GM21825 (cell line): ENCODE measurements around the gene IL1RL1.

Experiments used
- ATAC-seq: cut with Tn5 transposase; IDR thresholded peaks from one replicate; pipeline ENCODE4 v1.9.1; 2021; ENCODE audit warnings: mild to moderate bottlenecking, moderate library complexity; ENCODE audit not compliant: unreplicated experiment

IL1RL1 gene

DNA sequence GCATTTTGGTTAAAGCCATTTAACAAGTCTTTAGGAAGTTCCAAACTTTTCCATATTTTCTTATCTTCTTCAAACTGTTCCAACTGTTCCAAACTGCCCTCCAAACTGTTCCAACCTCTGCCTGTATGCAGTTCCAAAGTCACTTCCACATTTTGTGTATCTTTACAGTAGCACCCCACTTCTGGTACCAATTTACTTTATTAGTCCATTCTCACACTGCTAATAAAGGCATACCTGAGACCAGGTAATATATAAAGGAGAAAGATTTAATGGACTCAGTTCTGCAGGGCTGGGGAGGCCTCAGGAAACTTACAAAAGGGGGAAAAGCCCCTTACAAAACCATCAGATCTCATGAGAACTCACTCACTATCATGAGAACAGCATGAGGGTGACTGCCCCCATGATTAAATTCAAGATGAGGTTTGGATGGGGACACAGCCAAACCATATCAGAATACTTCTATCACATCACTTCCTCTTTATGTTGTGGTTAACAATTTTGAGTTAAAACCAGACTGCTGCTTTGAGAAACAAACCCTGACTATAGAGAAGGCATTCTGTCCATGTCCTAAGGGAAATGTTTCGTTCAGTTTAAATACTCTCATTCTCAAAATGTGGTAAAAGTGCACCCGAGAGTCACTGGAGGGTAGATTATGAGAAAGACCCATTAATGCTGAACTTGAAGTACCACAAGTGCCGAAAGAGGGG lies 55.2 kb downstream of the IL1RL1 start:
- ATAC-seq: peak; percentile 65

DNA sequence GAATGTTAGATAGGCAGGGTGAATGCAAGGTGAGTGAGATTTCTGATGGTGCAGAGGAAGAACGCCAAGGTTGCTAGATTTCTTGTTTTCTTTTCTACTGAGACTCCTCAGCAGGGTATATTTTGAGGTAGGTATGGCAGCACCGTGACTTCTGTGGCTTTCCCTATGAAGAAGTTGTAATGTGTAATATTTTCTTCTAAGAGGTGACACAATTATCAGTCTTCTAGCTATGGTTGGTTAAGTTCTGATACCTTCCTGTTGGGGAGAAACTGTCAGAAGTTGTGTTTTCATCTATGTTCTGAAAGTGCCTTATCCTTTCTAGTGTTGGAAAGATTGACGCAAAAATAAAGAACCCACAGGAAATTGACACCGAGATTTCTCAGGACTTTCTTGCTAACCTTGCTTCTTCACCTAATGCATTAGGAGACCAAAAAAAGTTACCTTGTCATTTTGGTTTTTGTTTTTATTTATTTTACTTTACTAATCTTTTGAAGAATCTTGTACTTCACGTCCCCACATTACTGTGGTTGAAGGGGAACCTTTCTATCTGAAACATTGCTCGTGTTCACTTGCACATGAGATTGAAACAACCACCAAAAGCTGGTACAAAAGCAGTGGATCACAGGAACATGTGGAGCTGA lies 56.1 kb downstream of the IL1RL1 start:
- peak; percentile 57 for ATAC-seq

DNA sequence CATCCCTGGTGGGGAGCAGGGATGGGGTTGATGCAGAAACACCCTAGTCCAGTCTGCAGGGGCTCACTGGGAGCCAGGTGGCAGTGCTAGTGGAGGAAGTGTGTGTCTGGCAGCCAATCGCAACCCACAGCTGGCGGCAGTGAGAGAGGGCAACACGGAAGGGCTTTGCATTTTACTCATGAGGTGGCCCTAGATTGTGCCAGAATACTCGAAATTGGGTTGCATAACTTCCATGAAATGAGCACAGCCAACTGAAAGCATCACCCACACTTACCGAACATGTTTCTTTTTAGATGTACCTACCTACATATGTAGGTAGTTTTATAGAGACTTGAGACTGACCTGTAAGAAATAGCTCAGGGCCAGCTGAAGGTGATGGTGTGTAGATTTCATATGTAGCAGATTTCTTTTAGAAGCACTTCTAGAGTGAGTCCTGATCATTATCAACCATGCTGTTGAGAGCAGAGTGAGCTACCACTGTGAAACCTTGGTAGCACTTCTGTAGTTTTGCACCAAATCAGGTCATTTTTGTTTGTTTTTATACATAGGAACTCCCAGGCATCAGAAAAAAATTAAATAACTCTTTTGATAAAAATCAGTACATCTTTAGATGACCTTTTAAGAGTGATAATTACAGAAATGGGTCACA lies 57.2 kb downstream of the IL1RL1 start:
- no peak for ATAC-seq

DNA sequence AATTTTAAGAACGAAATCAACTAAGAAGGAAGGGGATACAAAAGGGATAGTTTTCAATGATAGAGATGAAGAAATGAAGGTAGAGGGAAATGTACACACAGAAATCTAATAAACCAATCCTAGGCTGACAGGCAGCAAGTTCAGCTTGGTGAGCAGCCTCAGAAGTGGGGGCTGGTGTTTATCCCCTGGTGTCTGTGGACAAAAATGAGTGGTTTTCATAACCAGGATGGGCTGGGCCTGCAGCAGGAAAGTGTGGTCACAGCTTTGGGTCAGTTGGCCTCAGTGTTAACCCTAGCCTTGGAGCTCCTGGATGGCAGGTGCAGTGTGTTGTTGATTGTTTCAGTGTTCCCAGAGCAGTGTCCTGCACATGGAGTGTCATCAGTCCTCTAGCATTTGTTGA lies 58.5 kb downstream of the IL1RL1 start:
- no peak for ATAC-seq

DNA sequence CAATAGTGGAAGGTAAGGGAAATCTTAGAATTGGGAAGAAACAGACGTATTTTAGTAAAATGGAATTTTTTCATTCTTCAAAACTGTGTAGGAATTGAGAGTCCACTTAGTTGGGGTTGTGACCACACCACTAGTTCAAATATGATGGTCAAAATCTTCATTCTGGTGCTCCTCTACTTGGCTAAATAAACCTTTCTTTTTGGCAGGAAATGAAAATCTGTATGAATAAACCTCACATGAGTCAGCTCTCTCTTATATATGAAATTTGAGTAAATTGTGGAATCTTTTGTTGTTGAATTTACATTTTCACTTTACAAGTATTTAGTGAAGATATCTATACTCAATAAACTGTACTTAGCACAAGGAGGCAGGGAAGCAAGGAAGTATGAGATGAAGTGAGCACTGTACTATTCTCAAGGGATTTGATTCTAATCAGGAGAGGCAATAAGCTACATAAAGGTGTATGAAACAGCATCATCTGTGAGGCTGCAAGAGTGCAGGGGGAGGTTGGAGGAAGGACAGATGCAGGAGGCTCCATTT lies 64.8 kb downstream of the IL1RL1 start:
- ATAC-seq: no peak

DNA sequence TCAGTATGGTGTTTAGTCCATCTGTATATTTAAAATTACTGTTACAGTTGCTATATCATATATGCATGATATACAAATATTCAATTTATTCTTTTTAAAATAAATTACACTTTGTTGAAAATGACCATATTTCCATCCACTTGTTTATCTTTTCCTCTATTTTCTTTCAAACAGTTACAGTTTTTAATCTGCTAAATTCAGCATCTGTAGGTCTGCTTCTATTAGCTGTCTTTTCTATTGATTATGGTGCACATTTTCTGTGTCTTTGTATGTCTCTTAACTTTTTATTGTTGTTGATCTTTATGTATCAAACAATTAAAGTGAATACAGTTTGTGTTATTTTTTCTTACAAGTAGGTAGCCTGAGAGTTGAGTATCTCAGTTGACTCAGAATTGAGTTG lies 72.4 kb downstream of the IL1RL1 start:
- no peak for ATAC-seq

DNA sequence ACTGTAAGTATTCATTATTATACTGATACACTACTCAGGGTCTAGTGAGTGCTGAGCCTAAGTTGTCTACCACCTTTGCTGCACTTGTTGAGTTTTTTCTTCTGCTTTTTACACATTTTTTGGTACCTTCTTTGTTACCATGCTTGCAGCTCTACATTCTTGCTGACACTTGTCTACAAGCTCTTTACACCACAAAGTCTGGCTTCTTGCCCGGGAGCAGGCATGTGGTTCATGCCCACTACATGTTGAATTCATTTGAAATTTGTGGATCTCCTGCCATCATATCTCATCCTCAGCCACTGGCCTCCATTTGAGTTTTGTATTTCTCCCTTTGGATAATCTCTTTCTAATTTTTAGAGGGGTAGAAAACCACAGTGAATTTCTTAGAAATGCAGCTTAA lies 74.2 kb downstream of the IL1RL1 start:
- ATAC-seq: no peak

DNA sequence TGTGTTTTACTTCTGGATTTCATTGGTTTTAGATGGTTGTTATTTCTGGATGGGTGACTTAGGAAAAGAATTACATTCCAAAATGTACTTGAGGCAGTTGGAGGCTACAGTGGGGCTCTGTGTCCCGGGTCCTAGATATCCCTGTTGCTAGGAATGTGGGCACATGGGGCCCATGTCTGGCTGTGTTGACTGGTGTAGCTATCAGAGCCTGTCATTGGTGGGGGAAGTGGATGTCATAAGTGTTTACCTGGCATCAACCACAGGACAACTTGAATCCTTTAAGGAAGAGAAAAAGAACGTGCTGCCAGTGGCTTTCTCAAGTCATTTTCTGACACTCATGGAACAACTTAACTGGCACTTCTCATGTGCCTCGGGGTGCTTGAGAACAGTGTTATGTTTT lies 74.6 kb downstream of the IL1RL1 start:
- no peak for ATAC-seq

DNA sequence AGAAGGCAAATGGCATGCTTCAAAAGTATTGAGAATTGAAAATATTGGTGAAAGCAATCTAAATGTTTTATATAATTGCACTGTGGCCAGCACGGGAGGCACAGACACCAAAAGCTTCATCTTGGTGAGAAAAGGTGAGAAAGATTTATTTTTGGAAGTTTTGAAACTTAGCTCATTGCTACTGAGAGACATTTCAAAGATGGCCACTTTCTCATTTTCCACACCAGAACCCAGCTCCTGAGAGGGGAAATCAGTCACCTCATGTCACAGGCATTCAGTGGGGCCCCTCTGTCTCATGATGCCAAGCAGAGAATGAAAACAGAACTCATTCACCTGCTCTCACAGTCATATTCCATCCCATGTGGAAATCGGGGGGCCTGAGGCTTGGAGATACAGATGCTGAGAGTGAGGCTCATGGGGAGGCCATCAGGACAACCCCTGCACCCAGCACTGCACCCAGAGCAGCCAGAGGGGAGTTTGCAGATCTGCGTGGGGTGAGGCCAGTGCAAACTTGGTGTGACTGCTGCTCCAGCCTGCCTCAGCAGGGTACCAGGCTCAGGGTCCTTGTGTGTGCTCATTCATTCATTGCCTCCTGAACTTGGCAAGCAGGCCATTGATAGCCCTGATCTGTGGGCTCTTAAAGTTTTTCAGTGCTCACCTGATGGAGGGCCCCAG lies 75.6 kb downstream of the IL1RL1 start:
- ATAC-seq: no peak

DNA sequence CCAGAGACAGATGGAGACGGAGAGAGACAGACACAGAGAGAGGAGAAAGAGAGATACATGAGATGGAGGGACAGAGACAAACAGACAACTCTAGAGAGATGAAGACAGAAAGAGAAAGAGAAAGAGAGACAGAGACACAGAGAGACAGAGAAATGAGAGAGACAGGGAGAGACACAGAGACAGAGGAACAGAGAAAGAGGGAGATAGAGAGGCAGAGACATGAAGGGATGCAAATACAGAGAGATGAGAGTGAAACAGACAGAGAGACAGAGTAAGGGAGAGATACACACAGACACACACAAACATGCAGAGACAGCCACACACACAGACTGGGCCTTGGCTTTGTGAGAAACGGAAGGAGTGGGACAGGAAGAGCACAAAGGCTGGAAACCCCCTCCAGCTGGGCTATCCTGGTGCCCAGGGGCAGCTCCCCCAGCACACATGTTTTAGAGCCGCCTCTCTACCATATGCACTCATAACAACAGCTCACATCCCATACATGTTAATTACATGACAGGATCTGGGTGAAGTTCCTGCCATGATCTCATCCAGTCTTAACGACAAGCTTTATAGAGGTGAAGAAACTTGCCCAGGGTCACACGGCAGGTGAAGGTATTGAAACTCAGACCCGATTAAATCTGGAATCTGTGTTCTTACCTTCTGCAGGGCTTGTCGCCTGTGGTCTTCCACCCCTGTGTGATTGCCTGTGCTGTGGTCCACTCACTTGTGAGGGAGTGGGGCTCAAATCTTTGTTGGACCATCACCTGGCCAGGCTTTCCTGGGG lies 76.6 kb downstream of the IL1RL1 start:
- no peak for ATAC-seq

DNA sequence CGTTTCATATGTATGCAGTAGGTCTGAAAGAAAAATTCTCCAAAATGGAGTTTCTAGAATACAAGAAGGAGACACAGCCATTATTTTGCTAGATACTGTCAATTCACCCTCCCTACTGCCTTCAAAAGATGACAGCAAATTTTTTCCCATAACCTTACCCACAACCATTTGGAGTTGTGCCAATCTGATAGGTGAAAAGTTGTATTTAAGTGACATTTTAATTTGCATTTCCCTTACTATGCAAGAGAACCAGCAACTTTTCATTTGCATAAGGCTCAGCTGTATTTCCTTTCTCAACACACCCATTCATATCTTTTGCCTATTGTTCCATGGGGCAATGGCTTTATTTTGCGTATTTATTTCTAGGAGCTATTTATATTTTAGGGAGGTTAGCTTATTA lies 80.2 kb downstream of the IL1RL1 start:
- ATAC-seq: no peak

DNA sequence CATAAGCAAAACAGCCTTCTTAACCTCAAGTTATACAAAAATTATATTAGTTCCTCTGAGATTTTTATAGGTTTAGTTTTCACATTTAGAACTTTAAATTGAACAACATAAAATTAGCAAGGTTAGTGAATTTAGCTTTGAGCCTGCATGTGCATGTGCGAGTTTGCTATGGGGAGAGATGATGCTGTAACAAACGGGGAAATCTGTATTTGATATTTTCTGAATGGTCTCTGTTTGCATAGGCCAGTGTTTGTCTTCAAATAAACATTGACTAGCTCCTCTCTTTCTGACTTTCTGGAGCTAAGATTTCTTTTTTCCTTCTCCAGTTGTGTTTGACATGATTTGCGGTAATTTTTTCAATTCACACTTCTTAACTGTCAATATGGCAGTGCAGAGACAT lies 80.7 kb downstream of the IL1RL1 start:
- no peak for ATAC-seq

DNA sequence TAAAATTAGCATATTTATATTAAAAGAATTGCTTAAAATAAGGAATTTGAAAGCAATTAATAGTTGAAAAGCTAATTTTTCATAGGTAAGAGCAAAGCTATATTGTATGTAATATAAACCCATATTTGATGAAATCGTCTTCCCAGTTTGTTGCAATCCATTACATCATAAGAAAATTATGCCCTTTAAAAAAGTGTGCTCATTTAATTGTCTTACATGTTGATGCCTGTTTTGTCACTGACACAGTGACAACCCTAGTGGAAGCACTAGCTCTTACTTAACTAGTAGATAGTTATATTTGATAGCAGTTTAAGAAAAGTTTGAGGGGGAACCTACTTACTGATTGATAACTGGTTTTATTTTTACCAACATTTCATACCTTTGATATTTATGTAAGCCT lies 81.6 kb downstream of the IL1RL1 start:
- no peak for ATAC-seq

DNA sequence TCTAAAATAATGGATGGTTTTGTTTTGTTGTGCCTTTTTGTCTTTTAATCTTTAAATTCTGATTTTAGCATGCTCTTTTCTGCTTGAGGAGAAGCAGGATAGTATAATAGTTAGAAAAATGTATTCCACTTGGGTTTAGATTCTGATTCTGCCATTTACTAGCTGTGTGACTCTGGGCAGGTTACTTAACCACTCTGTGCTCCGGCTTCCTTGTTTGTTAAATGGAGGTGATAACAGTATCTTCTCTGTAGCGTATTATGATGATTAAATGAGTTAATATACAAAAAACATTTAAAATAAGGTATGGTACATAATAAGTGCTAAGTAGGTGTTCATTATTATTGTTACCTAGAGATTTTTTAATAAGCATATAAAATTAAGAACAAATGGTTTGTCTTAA lies 84.6 kb downstream of the IL1RL1 start:
- ATAC-seq: no peak

DNA sequence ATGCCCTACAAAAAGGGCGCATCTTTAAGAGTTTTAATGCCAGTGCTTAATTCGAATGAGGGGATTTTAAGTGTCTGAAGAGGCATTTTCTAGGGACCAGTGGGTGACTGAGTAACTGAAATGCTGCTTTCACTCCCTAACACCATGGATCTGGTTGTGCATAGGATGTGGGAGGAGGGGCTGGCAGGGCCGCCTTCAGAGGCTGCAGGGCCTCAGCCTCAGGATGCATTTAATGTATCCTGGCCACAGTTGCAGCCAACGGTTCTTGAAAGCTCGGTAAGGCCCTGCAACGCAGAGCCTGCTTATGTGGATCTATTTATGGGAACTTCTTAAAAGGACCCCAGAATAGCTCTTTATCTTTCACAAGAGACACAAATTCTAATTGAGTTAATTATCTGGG lies 85.8 kb downstream of the IL1RL1 start:
- no peak for ATAC-seq

DNA sequence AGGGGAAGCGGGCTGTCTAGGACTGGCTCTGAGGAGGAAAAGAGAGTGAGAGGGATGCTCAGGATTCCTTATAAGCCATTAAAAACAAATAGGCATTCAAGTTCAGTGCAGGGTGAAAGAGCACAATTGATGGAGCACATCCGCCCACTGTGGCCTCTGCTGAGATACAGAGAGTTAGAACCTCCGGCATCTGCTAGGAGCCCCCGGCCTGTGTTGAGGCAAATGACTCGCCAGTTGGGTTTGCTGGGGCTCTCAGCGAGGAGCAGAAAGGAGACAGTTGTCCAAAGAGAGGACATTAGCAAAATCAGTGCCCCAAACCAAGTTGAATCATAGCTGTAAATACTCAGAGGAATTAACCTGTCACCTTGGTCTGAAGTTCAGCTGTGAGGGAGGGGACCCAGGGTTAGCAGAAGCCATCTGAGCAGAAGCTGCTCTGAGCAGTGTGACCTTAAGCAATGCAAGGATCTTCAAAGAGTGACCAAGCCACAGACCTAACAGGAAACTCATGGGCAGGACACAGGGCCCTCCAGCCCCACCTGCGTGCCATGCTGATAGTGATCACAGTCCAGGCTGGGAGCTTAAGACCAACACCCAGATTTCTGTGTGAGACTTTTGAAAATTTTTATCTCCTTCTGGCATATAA lies 88.3 kb downstream of the IL1RL1 start:
- ATAC-seq: no peak

DNA sequence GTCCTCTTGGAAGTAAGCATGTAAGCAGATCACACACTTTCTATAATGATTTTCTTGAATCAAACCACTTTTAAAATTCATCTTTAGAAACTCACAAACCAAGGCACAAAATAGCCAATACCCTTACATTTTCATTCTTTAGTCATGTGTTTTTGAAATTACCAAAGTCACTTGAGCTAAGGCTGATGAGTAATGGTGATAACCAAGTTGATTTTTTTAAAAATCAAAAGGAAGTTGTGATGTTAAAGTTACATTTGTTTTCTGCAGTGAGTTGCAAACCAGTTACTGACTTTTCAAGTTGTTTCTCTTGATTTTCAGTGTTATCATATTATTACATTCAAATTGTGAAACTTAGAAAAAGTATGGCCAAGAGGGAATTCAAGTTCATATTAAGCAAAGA lies 90.1 kb downstream of the IL1RL1 start:
- no peak for ATAC-seq
